ENCODE results near the gene DAPK2.
A peak's percentile ranks its signal among the peaks of the same experiment; 100 is the strongest.

The DAPK2 gene

GRCh38 chr15:63945838-63946298 lies 100.4 kb downstream of the DAPK2 start:
- DNase-seq: no peak
- no peak overlapping the region for H3K4me3 Mint-ChIP-seq
- no peaks in the 10 kb centered on the region for H3K36me3 Mint-ChIP-seq (ENCODE audit: low read depth)
- no peak overlapping the region for H3K27ac Mint-ChIP-seq
- TF ChIP-seq CTCF (IDR thresholded peaks at IDR 0.05): no peak
- no peaks in the 10 kb centered on the region for H3K9me3 Mint-ChIP-seq
- H3K4me1 Mint-ChIP-seq: peaks cover 18% of the 10 kb centered on the region
- H3K27me3 Mint-ChIP-seq (ENCODE audit: low read depth, poor library complexity): peaks cover 16% of the 10 kb centered on the region

DNA sequence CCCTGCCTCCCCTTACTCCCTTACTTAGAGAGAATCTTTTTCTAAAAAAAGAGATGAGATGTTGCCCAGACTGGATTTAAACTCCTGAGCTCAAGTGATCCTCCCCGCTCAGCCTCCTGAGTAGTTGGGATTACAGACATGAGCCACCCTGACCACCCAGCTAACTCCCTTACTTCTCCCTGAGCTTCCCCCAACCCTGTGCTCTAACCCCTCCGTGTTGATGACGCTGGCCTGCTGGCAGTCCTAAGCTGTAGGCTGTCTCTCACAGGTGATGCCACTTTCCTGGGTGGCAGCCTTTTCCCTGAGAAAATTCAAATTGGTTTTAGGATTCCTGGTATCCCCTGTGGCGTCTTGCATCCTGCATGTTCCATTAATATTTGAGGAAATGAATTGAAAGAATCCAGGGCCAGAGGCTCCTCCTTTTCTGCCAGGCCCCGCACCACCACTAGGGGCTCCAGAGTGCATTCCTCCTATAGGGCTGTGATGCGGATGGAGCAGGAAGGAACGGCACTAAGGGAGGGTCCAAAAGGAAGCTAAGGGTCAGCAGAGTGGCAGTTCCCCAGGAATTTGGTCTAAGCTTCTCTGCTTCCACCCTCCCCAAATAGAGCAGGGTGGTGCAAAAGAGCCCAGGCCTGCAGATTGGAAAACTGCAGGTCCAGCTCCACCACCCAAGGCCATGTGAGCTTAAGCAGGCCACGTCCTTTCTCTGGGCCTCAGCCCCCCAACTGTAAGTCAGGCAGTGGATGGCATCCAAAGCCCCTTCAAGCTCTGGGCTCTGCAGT lies 101.1 kb downstream of the DAPK2 start:
- DNase-seq: peak; percentile 77
- Mint-ChIP-seq H3K4me3 (no peak overlapping the region), H3K4me1 (peaks cover 19% of the 10 kb centered on the region), H3K9me3 (no peaks in the 10 kb centered on the region), H3K27ac (no peak overlapping the region), H3K36me3 (ENCODE audit: low read depth) (no peaks in the 10 kb centered on the region), H3K27me3 (ENCODE audit: low read depth, poor library complexity) (peaks cover 16% of the 10 kb centered on the region)
- peak; percentile 94 for TF ChIP-seq CTCF (IDR thresholded peaks at IDR 0.05)

DNA sequence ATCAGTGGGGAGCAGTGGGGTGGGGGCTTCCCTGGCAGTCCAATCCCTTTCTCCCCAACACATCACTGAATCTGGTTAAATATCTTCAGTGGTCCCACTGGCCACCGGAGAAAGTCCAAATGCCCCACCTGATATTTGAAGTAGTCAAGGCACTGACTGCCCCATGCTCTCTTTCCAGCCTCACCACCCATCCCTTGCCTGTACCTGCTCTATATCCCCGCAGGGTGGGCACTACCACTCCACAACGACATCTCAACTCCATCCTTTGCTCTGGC lies 101.7 kb downstream of the DAPK2 start:
- Mint-ChIP-seq H3K27ac (no peak overlapping the region), H3K4me3 (no peak overlapping the region), H3K36me3 (ENCODE audit: low read depth) (no peaks in the 10 kb centered on the region), H3K4me1 (peaks cover 24% of the 10 kb centered on the region), H3K27me3 (ENCODE audit: low read depth, poor library complexity) (peaks cover 19% of the 10 kb centered on the region), H3K9me3 (no peaks in the 10 kb centered on the region)
- DNase-seq: no peak
- TF ChIP-seq CTCF (IDR thresholded peaks at IDR 0.05): no peak

DNA sequence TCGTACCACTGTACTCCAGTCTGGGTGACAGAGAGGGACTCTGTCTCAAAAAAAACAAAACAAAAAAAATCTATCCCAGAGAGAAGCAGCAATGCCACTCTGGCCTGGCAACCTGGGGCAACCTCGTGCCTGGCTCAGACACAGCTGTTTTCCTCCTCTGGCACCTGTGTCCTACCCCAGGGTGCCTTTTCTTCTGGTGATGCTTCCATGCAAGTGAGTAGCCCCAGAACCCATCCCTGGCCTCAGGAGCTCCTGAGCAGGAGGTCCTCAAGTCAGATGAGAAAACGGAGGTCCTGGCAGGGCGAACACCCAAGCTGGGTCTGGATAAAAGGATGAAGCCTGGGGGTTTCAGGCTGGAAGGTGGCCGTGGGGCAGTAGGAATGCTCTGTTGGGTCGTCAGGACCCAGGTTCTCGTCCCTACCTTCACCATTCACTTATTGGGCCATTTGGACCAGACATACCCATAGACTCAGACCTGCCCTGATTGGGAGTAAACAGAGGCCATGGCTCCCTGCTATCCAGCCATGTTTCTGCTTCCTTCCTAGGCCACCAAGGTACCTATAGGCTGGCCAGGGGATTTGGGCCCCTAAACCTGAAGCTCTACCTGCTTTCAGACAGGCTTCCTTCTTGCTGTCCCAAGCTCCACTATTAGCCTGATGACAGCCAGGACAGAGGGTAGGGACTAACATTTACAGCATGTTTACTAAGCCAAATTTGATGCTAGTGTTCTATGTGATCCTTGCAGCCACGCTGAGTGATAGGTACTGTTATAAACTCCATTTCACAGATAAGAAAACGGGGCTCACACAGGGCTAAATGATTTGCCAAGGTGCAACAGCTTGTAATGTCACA lies 102.2 kb downstream of the DAPK2 start:
- no peak overlapping the region for H3K27ac Mint-ChIP-seq
- H3K36me3 Mint-ChIP-seq (ENCODE audit: low read depth): no peaks in the 10 kb centered on the region
- H3K9me3 Mint-ChIP-seq: no peaks in the 10 kb centered on the region
- H3K4me3 Mint-ChIP-seq: no peak overlapping the region
- peaks cover 22% of the 10 kb centered on the region for H3K4me1 Mint-ChIP-seq
- no peak for DNase-seq
- TF ChIP-seq CTCF (IDR thresholded peaks at IDR 0.05): no peak
- peaks cover 19% of the 10 kb centered on the region for H3K27me3 Mint-ChIP-seq (ENCODE audit: low read depth, poor library complexity)

DNA sequence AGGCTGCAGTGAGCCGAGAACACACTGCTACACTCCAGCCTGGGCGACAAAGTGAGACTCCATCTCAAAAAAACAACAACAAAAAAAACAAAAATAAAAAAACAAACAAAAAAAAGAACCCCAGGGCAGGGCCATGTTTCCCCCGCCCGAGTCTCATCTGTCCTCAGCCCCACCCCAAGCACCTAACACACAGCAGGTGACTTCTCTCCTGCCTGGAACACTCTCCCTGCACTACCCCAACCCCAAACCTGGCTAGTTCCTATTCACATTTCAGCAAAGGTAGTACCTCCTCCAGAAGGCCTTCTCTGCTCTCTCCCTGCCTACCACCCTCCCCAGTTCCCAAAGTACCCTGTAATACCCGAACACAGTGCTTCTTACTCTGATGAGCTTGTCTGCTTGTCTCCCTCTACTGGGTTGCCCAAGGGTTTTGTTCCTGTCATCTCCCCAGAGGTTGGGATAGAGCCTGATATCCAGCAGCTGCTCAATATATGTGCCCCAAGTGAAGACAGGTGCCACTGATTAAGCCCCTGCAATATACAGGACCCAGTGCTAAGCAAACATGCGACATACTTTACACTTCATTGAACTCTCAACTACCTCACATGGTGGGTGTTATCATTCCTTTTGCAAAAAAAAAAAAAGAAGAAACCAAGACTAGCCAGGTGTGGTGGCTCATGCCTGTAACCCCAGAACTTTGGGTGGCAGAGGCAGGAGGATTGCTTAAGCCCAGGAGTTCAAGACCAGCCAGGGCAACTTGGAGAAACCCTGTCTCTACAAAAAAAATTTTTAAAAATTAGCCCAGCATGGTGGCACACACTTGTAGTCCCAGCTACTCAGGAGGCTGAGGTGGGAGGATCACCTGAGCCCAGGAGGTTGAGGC lies 103.6 kb downstream of the DAPK2 start:
- no peak overlapping the region for H3K27ac Mint-ChIP-seq
- no peak overlapping the region for H3K4me3 Mint-ChIP-seq
- H3K36me3 Mint-ChIP-seq (ENCODE audit: low read depth): no peaks in the 10 kb centered on the region
- no peaks in the 10 kb centered on the region for H3K9me3 Mint-ChIP-seq
- DNase-seq: no peak
- H3K4me1 Mint-ChIP-seq: peaks cover 19% of the 10 kb centered on the region
- TF ChIP-seq CTCF (IDR thresholded peaks at IDR 0.05): no peak
- H3K27me3 Mint-ChIP-seq (ENCODE audit: low read depth, poor library complexity): peaks cover 15% of the 10 kb centered on the region

All from nephron progenitor cell (in vitro differentiated cells).